WTC11 (cell line): ENCODE data around the gene KIAA1328. TPM values are rescaled to one million over a fixed set of nuclear protein-coding genes. Genes with fewer than 3 reads are reported as not detected.

ENCODE experiments used
- ATAC-seq: fragments of 200-7000 bp; cut with Tn5 transposase; 2 replicates; pipeline ENCODE4 v1.10.0; 2021; ENCODE audit warnings: mild to moderate bottlenecking, moderate library complexity
- CTCF ChIA-PET: fragments of 300-600 bp; sonication (Branson Sonifier 250); formaldehyde crosslinking; loops from one replicate; lab custom pipeline; 2021; ENCODE audit warnings: antibody characterized with exemption; lab: Charles Lee
- POLR2A ChIA-PET: fragments of 350-600 bp; sonication (Branson Sonifier 250); formaldehyde crosslinking; loops from one replicate; lab custom pipeline; 2021; ENCODE audit warnings: antibody characterized with exemption; lab: Charles Lee
- DNase-seq: peaks from one replicate; pipeline ENCODE4 v3.0.0; 2021; ENCODE audit warnings: low spot score
- H3K27ac Mint-ChIP-seq: 2 replicates; pipeline ENCODE4 v1.8.0; 2021; ENCODE audit warnings: mixed read lengths
- H3K27me3 Mint-ChIP-seq: 2 replicates; pipeline ENCODE4 v1.8.0; 2021; ENCODE audit warnings: low read depth, mild to moderate bottlenecking, moderate library complexity, mixed read lengths
- H3K36me3 Mint-ChIP-seq: 2 replicates; pipeline ENCODE4 v1.8.0; 2021; ENCODE audit warnings: mixed read lengths
- H3K4me1 Mint-ChIP-seq: 2 replicates; pipeline ENCODE4 v1.8.0; 2022; ENCODE audit warnings: mixed read lengths
- H3K4me3 Mint-ChIP-seq: 2 replicates; pipeline ENCODE4 v1.8.0; 2021; ENCODE audit warnings: mild to moderate bottlenecking, moderate library complexity, mixed read lengths
- H3K9me3 Mint-ChIP-seq: 2 replicates; pipeline ENCODE4 v1.8.0; 2021; ENCODE audit warnings: mixed read lengths
- ESRRA ChIP-seq: sonication (generic); formaldehyde crosslinking; IDR thresholded peaks from 2 replicates; pipeline ENCODE4 v1.8.1; 2022; ENCODE audit warnings: mild to moderate bottlenecking, missing genetic modification reagents, borderline replicate concordance
- FOXJ3 ChIP-seq: sonication (generic); formaldehyde crosslinking; IDR thresholded peaks from 2 replicates; pipeline ENCODE4 v1.9.0; 2021; ENCODE audit warnings: missing genetic modification reagents, mild to moderate bottlenecking, borderline replicate concordance
- HMGA2 ChIP-seq: fragments of 250-450 bp; sonication (Bioruptor Pico); IDR thresholded peaks from 2 replicates; pipeline ENCODE4 v1.4.0; 2021; ENCODE audit warnings: mild to moderate bottlenecking, moderate library complexity
- JAZF1 ChIP-seq: fragments of 250-450 bp; sonication (Bioruptor Pico); IDR thresholded peaks from 2 replicates; pipeline ENCODE4 v1.9.0; 2021; ENCODE audit warnings: moderate library complexity, mild to moderate bottlenecking, inconsistent platforms
- KAT7 ChIP-seq: sonication (generic); formaldehyde crosslinking; IDR thresholded peaks from 2 replicates; pipeline ENCODE4 v1.8.1; 2023; ENCODE audit warnings: missing genetic modification reagents, mild to moderate bottlenecking, borderline replicate concordance
- PRRX2 ChIP-seq: fragments of 250-450 bp; sonication (Bioruptor Pico); IDR thresholded peaks from 2 replicates; pipeline ENCODE4 v1.8.0; 2021; ENCODE audit warnings: mild to moderate bottlenecking
- TCF7 ChIP-seq: sonication (generic); formaldehyde crosslinking; IDR thresholded peaks from 2 replicates; pipeline ENCODE4 v1.8.0; 2022; ENCODE audit warnings: mild to moderate bottlenecking, low read depth, missing genetic modification reagents, moderate library complexity
- ZNF232 ChIP-seq: sonication (generic); formaldehyde crosslinking; IDR thresholded peaks from 2 replicates; pipeline ENCODE4 v1.8.0; 2022; ENCODE audit warnings: mild to moderate bottlenecking, missing genetic modification reagents
- ZNF396 ChIP-seq: fragments of 250-450 bp; sonication (Bioruptor Pico); IDR thresholded peaks from 2 replicates; pipeline ENCODE4 v1.8.0; 2021; ENCODE audit warnings: mild to moderate bottlenecking, moderate library complexity, borderline replicate concordance
- total RNA-seq: library from RNA; stranded (reverse); gene quantifications from 3 replicates; pipeline ENCODE4 v1.2.3, GENCODE V29; 2021
- TF ChIP-seq, protein P1 (sequence below): sonication (generic); formaldehyde crosslinking; IDR thresholded peaks from 2 replicates; pipeline ENCODE4 v1.8.0; 2023; ENCODE audit warnings: mild to moderate bottlenecking, missing genetic modification reagents
- TF ChIP-seq, protein P2 (sequence below): sonication (generic); formaldehyde crosslinking; conservative IDR thresholded peaks from 2 replicates; pipeline ENCODE4 v1.8.1; 2023; ENCODE audit warnings: mild to moderate bottlenecking, low read depth, missing genetic modification reagents, moderate library complexity
- TF ChIP-seq, protein P3 (sequence below): sonication (generic); formaldehyde crosslinking; IDR thresholded peaks from 2 replicates; pipeline ENCODE4 v1.8.1; 2022; ENCODE audit warnings: low read depth, mild to moderate bottlenecking, moderate library complexity, missing genetic modification reagents, borderline replicate concordance
- TF ChIP-seq, protein P4 (sequence below): fragments of 250-450 bp; sonication (Bioruptor Pico); IDR thresholded peaks from 2 replicates; pipeline ENCODE4 v1.9.0; 2021; ENCODE audit warnings: mild to moderate bottlenecking, borderline replicate concordance
- TF ChIP-seq, protein P5 (sequence below): fragments of 200-600 bp; IDR thresholded peaks from 2 replicates; pipeline ENCODE4 v1.8.0; 2022; ENCODE audit warnings: antibody characterized with exemption

KIAA1328 gene
- total RNA-seq, 1 experiment from 2014 or later = 4.8 TPM

DNA sequence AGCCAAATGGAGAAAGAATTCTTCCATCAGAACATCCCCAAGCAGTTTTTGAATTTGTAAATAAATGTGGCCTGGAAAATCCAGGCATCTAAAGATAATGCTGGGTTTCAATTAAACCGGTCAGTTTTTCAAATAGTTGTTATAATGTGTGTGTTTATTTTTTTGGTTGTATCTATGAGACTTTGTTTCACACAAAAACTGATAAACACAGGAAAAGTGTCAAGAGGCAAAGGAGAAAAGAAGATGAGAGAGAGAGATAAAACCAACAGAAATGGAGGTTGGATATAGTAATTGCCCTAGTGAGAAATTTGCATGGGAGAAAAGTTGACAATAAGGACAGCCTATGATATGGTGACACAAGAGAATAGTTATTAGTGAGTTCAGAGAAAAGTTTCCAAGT, 68.3 kb downstream of the KIAA1328 start:
- 0 out of 2 replicates have a peak, but pooled peaks cover 7% of the 10 kb centered on the region for H3K36me3 Mint-ChIP-seq
- no peaks in the 10 kb centered on the region for H3K4me1 Mint-ChIP-seq
- ChIA-PET POLR2A (no interaction called here), CTCF (interaction anchor here (2.6 kb wide), 1 partner anchor 68 kb away, joined by 20 read pairs; the partner anchor contains the start of genes KIAA1328 and TPGS2)
- H3K27me3 Mint-ChIP-seq = no peaks in the 10 kb centered on the region
- DNase-seq (no peak), ATAC-seq (no peak)
- H3K9me3 Mint-ChIP-seq = peaks cover 8% of the 10 kb centered on the region
- no peak for TF ChIP-seq FOXJ3
- TF ChIP-seq, protein P1, sequence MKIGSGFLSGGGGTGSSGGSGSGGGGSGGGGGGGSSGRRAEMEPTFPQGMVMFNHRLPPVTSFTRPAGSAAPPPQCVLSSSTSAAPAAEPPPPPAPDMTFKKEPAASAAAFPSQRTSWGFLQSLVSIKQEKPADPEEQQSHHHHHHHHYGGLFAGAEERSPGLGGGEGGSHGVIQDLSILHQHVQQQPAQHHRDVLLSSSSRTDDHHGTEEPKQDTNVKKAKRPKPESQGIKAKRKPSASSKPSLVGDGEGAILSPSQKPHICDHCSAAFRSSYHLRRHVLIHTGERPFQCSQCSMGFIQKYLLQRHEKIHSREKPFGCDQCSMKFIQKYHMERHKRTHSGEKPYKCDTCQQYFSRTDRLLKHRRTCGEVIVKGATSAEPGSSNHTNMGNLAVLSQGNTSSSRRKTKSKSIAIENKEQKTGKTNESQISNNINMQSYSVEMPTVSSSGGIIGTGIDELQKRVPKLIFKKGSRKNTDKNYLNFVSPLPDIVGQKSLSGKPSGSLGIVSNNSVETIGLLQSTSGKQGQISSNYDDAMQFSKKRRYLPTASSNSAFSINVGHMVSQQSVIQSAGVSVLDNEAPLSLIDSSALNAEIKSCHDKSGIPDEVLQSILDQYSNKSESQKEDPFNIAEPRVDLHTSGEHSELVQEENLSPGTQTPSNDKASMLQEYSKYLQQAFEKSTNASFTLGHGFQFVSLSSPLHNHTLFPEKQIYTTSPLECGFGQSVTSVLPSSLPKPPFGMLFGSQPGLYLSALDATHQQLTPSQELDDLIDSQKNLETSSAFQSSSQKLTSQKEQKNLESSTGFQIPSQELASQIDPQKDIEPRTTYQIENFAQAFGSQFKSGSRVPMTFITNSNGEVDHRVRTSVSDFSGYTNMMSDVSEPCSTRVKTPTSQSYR (CRISPR knock-in tag) = no peak
- TF ChIP-seq ZNF396 (CRISPR knock-in tag) = no peak
- no peak for TF ChIP-seq PRRX2 (CRISPR knock-in tag)
- TF ChIP-seq TCF7 = no peak
- no peak for TF ChIP-seq KAT7
- no peak for TF ChIP-seq ZNF232 (CRISPR knock-in tag)
- TF ChIP-seq, protein P2, sequence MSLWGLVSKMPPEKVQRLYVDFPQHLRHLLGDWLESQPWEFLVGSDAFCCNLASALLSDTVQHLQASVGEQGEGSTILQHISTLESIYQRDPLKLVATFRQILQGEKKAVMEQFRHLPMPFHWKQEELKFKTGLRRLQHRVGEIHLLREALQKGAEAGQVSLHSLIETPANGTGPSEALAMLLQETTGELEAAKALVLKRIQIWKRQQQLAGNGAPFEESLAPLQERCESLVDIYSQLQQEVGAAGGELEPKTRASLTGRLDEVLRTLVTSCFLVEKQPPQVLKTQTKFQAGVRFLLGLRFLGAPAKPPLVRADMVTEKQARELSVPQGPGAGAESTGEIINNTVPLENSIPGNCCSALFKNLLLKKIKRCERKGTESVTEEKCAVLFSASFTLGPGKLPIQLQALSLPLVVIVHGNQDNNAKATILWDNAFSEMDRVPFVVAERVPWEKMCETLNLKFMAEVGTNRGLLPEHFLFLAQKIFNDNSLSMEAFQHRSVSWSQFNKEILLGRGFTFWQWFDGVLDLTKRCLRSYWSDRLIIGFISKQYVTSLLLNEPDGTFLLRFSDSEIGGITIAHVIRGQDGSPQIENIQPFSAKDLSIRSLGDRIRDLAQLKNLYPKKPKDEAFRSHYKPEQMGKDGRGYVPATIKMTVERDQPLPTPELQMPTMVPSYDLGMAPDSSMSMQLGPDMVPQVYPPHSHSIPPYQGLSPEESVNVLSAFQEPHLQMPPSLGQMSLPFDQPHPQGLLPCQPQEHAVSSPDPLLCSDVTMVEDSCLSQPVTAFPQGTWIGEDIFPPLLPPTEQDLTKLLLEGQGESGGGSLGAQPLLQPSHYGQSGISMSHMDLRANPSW (CRISPR knock-in tag) = no peak
- no peak for TF ChIP-seq ESRRA
- TF ChIP-seq, protein P3, sequence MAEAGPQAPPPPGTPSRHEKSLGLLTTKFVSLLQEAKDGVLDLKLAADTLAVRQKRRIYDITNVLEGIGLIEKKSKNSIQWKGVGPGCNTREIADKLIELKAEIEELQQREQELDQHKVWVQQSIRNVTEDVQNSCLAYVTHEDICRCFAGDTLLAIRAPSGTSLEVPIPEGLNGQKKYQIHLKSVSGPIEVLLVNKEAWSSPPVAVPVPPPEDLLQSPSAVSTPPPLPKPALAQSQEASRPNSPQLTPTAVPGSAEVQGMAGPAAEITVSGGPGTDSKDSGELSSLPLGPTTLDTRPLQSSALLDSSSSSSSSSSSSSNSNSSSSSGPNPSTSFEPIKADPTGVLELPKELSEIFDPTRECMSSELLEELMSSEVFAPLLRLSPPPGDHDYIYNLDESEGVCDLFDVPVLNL = no peak
- no peak for TF ChIP-seq HMGA2 (CRISPR knock-in tag)
- TF ChIP-seq, protein P4, sequence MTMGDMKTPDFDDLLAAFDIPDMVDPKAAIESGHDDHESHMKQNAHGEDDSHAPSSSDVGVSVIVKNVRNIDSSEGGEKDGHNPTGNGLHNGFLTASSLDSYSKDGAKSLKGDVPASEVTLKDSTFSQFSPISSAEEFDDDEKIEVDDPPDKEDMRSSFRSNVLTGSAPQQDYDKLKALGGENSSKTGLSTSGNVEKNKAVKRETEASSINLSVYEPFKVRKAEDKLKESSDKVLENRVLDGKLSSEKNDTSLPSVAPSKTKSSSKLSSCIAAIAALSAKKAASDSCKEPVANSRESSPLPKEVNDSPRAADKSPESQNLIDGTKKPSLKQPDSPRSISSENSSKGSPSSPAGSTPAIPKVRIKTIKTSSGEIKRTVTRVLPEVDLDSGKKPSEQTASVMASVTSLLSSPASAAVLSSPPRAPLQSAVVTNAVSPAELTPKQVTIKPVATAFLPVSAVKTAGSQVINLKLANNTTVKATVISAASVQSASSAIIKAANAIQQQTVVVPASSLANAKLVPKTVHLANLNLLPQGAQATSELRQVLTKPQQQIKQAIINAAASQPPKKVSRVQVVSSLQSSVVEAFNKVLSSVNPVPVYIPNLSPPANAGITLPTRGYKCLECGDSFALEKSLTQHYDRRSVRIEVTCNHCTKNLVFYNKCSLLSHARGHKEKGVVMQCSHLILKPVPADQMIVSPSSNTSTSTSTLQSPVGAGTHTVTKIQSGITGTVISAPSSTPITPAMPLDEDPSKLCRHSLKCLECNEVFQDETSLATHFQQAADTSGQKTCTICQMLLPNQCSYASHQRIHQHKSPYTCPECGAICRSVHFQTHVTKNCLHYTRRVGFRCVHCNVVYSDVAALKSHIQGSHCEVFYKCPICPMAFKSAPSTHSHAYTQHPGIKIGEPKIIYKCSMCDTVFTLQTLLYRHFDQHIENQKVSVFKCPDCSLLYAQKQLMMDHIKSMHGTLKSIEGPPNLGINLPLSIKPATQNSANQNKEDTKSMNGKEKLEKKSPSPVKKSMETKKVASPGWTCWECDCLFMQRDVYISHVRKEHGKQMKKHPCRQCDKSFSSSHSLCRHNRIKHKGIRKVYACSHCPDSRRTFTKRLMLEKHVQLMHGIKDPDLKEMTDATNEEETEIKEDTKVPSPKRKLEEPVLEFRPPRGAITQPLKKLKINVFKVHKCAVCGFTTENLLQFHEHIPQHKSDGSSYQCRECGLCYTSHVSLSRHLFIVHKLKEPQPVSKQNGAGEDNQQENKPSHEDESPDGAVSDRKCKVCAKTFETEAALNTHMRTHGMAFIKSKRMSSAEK (CRISPR knock-in tag) = no peak
- H3K4me3 Mint-ChIP-seq = no peak overlapping the region
- H3K27ac Mint-ChIP-seq = no peak overlapping the region

DNA sequence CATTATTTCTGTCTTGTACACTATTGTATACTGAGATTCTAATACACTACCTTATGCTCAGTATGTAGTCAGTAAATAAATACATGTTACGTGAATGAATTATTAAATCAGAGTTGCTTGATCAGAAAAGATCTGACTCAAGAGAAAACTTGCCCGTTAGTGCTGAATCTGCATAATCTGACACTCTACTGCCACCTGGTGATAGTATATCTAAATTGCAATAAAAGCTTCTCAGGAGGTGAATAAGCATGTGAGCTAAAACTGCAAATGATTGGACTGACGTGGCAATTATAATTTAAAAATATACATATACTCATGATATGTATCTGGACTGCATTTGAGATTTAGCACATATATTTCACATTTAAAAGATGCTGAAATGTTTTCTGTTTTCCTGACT, 70.4 kb downstream of the KIAA1328 start:
- Mint-ChIP-seq H3K36me3 (0 out of 2 replicates have a peak, but pooled peaks cover 7% of the 10 kb centered on the region), H3K4me1 (no peaks in the 10 kb centered on the region), H3K27ac (no peak overlapping the region), H3K9me3 (peaks cover 8% of the 10 kb centered on the region), H3K4me3 (no peak overlapping the region), H3K27me3 (no peaks in the 10 kb centered on the region)
- ChIA-PET CTCF (interaction anchor here (0.6 to 2.6 kb wide), 20 partner anchors 9 to 381 kb away, joined by 3 to 20 read pairs (median 4); partner anchors contain the start of genes KIAA1328 and TPGS2), POLR2A (interaction anchor here (0.9 kb wide), 1 partner anchor 70 kb away, joined by 3 read pairs; the partner anchor contains the start of genes KIAA1328 and TPGS2)
- DNase-seq (no peak), ATAC-seq (no peak)
- no peak for TF ChIP-seq JAZF1 (CRISPR knock-in tag)
- TF ChIP-seq, protein P5, sequence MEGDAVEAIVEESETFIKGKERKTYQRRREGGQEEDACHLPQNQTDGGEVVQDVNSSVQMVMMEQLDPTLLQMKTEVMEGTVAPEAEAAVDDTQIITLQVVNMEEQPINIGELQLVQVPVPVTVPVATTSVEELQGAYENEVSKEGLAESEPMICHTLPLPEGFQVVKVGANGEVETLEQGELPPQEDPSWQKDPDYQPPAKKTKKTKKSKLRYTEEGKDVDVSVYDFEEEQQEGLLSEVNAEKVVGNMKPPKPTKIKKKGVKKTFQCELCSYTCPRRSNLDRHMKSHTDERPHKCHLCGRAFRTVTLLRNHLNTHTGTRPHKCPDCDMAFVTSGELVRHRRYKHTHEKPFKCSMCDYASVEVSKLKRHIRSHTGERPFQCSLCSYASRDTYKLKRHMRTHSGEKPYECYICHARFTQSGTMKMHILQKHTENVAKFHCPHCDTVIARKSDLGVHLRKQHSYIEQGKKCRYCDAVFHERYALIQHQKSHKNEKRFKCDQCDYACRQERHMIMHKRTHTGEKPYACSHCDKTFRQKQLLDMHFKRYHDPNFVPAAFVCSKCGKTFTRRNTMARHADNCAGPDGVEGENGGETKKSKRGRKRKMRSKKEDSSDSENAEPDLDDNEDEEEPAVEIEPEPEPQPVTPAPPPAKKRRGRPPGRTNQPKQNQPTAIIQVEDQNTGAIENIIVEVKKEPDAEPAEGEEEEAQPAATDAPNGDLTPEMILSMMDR = peak; percentile 42
